Effector CD8-positive, alpha-beta T cell (primary cell): Measurements from ENCODE around the gene CHAD.
"Not testable (repeated sequence)": the region's sequence is repeated elsewhere in the genome, so short reads cannot be mapped to it uniquely, and the experiment has no call there.

Source experiments
- DNase-seq: peaks from one replicate; lab custom pipeline; 2025; lab: John Stamatoyannopoulos, UW

CHAD gene

GRCh38 chr17:50493744-50494143 is 25.1 kb upstream of the CHAD start:
- DNase-seq = no peak

GRCh38 chr17:50492214-50492613 is 23.5 kb upstream of the CHAD start:
- DNase-seq = no peak

- DNase-seq = no peak
These were observed 22.8 kb upstream of the CHAD start for GRCh38 chr17:50491505-50491904.

GRCh38 chr17:50488880-50489279 is 20.2 kb upstream of the CHAD start:
- no peak for DNase-seq

GRCh38 chr17:50487213-50488096 is 18.8 kb upstream of the CHAD start:
- DNase-seq = no peak

- DNase-seq = no peak
These were observed 15.9 kb upstream of the CHAD start for GRCh38 chr17:50484386-50485155.

- no peak for DNase-seq
These were observed 14.6 kb upstream of the CHAD start for GRCh38 chr17:50483266-50483665.

GRCh38 chr17:50482516-50482915 is 13.8 kb upstream of the CHAD start:
- DNase-seq = peak; percentile 58

- no peak for DNase-seq
These were observed 13.4 kb upstream of the CHAD start for GRCh38 chr17:50482110-50482509.

- DNase-seq = no peak
These were observed 13.0 kb upstream of the CHAD start for GRCh38 chr17:50481648-50482047.

- DNase-seq = no peak
These were observed 12.3 kb upstream of the CHAD start for GRCh38 chr17:50480854-50481490.

GRCh38 chr17:50480142-50480764 is 11.6 kb upstream of the CHAD start:
- DNase-seq = no peak

GRCh38 chr17:50479522-50480141 is 11.0 kb upstream of the CHAD start:
- peak; percentile 29 for DNase-seq

- DNase-seq = peak; percentile 69
These were observed 10.0 kb upstream of the CHAD start, which contains the start of gene RSAD1 for GRCh38 chr17:50478391-50479381. Gene RSAD1 (plus strand): TSS chr17:50478860. CDS start chr17:50478885, 25 bp downstream.

GRCh38 chr17:50477976-50478375 is 9.3 kb upstream of the CHAD start:
- DNase-seq = no peak

GRCh38 chr17:50476545-50477315 is 8.1 kb upstream of the CHAD start:
- DNase-seq = no peak

- DNase-seq = not testable (repeated sequence)
These were observed 7.3 kb upstream of the CHAD start for GRCh38 chr17:50475775-50476544.

GRCh38 chr17:50475362-50475761 is 6.7 kb upstream of the CHAD start:
- DNase-seq = no peak

GRCh38 chr17:50474523-50474922 is 5.8 kb upstream of the CHAD start:
- no peak for DNase-seq
